Left colon (tissue), 2 donors: ENCODE results near the gene CCDC33. TPM values are rescaled to one million over a fixed set of nuclear protein-coding genes. Genes with fewer than 3 reads are reported as not detected.

Experiments
- ATAC-seq: fragments of 200-7000 bp; cut with Tn5 transposase; one replicate; pipeline ENCODE4 v1.9.1; 2020; ENCODE audit warnings: mild to moderate bottlenecking, moderate library complexity
- DNase-seq, 2 donors: peaks; one replicate each; pipeline ENCODE4 v3.0.0-alpha.2; 2020
- intact Hi-C, 2 donors: fragments of 100-400 bp; cut with DNase I in 1 of 2; cut with micrococcal nuclease in 1 of 2; formaldehyde crosslinking; loops; one replicate each; pipeline versions ENCODE4 v1.11.2 to v1.14.0; 2022; cut with DNase I, micrococcal nuclease
- total RNA-seq, 2 donors: library from RNA; stranded (reverse); fragmentation: NEBNext Ultra II Directional; extraction: Animal tissue kit (Norgen Biotek cat#: 25700); gene quantifications; one replicate each; pipeline ENCODE4 v1.2.1, GENCODE V29; 2021
- donor health status: DM: no; HTN: no; CAD: no.
- donor health status: DM: yes; HTN: yes; CAD: no.

Gene CCDC33
- total RNA-seq, 2 donors from 2014 or later: 0.46 TPM; not detected in 1

DNA sequence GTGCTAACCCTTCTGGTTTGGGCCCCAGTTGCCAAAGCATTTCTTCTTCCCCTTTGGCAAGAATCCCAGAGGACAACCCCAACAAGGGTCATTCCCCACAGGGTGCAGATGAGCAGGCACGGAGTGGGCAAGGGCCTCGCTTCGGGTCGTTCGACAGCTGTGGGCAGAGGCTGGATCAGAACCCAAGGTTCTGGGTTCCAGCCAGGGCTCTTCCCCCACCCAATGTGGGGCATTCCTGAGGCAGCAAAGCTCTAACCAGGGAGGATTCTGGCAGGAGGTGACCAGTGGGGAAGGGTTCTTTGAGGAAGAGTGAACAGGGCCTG lies 83.0 kb downstream of the CCDC33 start:
- no peak for ATAC-seq
- no peak for DNase-seq
- intact Hi-C loops: no loop called here

DNA sequence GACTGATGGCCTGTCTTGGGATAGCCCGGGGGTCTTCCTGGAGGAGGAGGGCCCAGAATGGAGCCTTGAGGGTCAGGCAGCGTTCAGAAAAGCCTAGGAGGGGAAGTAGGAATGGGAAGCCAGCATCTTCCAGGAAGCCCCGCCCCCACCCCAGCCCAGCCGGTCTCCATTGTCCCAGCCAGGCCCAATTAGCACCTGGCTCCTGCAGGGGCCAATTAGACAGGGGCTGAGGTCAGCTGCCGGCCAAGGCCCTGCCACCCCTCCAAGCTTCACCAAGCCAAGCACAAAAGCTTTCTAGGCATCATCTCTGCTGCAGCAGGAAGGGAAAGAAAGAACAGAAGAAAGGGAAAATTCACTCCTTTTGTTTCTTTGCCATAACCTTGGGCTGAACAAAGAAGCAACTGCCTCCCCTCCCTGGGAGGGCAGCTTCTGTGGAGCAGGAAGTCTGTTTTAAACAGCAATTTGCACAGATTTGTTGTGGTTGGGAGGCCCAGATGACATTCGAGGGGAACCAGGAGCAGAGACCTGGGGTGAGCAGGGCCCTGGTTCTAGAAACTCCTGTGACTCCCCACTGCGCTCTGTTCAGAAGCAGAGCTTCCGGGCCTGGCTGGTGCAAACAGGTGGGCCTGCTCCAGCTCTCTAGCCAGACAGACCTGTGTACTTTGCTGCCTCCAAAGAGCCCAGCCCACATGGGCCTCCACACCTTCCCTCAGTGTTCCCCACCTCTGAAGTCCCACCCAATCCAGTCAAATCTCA lies 83.6 kb downstream of the CCDC33 start:
- DNase-seq (no peak), ATAC-seq (no peak)
- intact Hi-C loops: loop anchor here in 1 of 2 donors (5.0 kb wide), 1 partner anchor 192 kb away; no protein-coding TSS in a partner anchor

DNA sequence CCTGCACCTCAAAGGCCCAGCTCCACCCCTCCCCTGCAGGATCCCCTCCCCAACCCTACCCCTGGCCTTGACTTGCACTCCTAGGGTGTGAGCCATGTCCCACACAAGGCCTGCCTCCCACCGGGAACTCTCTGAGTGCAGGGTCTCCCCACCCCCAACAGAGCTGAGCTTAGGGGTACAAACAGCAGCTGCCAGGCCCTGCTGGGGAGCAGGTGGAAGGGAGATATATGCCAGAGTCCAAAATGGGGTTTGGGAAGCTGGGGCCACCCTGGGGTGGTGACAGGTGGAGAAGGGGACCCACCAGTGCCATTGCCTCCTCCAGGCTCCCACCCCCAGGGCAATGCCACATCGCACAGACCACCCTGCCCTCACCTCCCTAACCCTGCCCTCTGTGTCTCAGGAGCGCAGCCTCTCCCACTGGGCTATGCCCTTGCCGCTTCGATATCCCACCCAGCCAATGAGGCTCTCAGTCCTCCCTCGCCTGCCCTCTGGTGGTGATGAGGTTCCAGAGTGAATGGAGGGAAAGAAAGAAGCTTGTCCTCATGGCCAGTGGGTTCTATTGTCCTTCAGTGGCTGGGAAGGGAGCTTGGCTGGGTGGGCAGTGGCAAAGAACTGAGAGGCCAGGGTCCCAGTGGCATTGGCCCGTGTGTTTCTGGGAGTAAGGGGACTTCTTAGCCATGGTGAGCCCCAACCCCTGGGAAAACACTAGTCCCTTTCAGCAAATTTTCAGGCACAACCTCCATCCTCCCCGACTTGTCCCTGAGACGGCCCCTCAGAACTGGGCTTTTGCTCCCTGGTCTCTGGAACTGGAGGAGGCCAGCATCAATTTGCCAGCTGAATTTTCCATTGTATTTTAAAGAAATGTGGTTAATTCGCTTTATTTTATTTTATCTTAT lies 84.5 kb downstream of the CCDC33 start:
- peak in 1 of 2 donors; percentile 60 for DNase-seq
- ATAC-seq: peak; percentile 25
- intact Hi-C loops: loop anchor here in 1 of 2 donors (5.0 kb wide), 1 partner anchor 193 kb away; no protein-coding TSS in a partner anchor

DNA sequence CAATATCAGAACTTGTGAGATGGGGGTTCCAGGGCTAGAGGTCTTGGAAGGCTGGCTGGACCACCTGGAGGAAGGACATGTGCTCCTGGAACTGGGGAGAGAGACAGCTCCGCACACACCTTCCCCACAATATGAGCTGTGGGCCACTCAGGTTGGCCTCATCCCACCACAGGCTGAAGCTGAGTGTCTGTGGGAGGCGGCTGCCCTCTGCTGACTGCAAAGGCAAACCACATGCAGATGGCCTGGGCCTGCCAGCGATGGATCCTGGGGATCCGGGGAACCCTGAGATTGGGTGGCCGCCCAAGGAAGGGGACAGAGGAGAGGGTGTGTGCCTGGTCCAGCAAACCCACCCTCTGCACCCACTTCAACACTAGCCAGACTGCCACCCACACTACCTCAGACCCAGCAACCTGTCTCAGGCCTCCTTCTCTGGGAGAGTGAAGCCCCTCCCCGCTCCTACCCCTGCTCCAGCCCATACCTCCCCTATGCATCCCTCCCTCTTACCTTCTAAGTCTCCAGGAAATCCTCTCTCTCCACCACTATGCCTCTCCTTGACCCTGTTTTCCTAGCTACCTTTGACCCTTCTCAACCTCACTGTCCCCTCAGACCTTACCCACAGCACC lies 86.5 kb downstream of the CCDC33 start:
- intact Hi-C loops: loop anchor here in 1 of 2 donors (5.0 kb wide), 1 partner anchor 195 kb away; no protein-coding TSS in a partner anchor
- peak; percentile 34 to 54 for DNase-seq
- ATAC-seq: peak; percentile 75

DNA sequence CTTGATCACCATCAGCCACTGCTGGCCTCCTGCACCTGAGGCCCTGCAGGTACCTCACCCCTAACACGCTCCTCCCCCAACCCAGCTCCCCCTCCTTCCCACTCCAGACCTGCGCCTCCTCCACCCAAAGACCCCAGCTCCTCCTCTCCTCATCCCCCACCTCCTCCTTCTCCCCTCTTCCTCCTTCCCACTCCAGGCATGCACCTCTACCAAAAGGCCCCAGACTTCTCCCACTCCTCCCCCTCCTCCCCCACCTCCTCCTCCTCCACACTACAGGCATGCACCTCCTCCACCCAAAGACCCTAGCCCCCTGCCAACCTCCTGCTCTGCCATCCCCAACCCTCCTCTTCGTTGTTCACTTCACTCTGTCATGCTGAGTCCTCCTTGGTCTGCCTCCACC lies 88.6 kb downstream of the CCDC33 start:
- DNase-seq (no peak), ATAC-seq (no peak)
- intact Hi-C loops: loop anchor here in 1 of 2 donors (5.0 kb wide), 1 partner anchor 197 kb away; no protein-coding TSS in a partner anchor

DNA sequence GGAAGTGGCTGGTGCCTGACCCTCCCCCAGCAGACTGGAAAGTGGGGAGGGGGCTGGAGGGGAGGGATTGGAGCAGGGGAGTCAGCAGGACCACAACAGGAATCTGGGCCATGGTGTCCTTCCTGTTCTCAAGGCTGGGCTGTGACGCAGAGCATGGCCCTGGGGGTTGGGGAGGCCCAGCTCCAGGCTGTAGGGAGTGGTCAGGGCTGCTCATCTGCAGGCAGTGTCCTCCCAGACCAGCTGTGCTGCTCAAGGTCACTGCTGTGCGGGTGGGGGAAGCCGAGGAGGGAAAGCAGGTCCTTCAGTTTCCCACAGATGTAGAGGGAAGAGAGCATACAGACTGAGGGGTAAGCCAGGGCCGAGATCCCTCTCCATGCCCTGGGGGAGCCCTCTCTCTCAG lies 90.6 kb downstream of the CCDC33 start:
- ATAC-seq (no peak), DNase-seq (no peak)
- intact Hi-C loops: no loop called here

DNA sequence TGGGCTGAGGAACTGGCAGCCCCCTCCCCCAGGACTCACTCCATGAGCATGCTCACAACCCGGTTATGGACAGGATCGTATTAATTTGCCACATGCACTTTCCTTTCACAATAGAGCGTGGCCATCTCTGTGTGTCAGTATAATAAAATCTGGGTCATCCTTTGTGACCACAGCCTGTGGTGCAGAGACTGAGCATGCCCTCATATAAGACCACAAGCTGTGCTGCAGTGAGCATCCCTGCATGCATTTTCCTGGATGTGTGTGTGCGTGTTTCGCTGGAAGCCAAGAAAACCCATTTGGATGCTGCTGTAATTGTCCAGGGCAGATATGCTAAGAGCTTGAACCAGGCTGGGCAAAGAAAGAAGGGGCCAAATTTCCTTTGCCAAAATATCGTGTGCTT lies 91.6 kb downstream of the CCDC33 start:
- DNase-seq (no peak), ATAC-seq (no peak)
- intact Hi-C loops: no loop called here

DNA sequence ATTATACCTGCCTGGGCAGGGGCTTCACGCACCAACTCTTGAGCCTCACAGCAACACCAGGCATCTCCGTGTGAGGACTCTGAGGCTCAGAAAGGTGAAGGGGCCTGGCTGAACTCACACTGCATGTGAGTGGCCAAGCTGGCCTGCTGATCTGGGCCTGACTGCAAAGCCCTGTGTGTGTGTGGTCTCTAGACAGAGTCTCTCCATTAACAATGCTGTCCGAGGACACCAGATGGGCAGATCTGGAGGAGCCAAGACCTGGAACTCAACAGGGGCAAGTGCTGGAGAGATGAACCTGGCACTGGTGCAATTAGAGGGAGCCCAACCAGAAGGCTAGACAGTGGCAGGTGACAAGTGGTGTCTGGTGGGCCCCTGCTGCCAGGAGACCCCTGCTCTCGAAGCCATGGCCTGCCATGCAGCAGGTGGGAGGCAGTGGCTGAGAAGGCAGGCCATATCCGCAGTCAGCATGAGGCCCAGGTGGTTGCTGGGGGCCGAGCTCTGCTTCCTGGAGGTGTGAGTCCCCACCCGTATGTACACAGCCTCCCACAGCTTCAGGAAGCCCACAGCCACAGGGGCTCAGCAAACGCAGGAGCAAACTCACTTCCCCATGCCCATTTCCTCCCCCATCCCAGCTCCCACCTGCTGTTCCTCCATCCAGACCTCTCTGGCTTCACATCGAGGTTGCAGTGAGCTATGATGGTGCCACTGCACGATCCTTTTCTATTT lies 92.4 kb downstream of the CCDC33 start:
- intact Hi-C loops: no loop called here
- DNase-seq (no peak), ATAC-seq (no peak)

DNA sequence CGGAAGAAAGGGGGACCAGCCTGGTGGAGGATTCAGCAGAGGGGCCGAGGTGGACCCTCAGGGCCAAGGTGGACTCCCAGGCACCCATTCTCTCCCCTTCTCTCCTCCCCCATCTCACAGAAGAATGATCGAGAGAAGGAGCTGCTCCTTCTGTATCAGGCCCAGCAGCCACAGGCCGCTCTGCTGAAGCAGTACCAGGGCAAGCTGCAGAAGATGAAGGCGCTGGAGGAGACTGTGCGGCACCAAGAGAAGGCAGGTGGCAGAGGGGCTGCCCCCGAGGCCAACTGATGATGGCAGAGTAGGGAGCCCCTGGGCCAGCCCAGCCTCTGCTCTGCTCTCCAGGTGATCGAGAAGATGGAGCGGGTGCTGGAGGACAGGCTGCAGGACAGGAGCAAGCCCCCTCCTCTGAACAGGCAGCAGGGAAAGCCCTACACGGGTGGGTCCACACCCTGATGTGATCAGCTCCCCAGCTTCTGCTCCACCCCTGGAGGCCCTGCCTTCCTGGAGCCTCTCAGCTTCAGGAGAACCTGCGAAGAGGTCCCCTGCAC lies 94.8 kb downstream of the CCDC33 start:
- ATAC-seq (no peak), DNase-seq (no peak)
- intact Hi-C loops: no loop called here

DNA sequence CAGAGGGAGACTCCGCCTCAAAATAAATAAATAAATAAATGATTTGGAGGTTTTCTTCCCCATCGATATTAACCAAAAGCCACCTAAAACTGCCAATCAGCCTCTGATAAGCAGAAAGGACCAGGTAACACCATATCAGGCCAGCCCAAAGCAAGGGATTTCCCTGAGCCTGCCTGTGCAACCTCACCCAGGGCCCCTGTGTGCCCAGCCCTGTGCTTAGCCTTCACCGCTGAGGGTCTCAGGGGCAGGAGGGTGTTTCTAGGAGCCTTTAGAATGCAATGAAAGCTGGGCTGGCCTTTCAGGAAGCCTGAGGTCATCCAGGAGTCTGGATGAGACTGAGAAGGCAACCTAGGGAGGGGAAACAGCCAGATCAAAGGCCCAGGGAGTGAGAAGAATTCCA lies 95.9 kb downstream of the CCDC33 start:
- DNase-seq: no peak
- intact Hi-C loops: no loop called here
- no peak for ATAC-seq

DNA sequence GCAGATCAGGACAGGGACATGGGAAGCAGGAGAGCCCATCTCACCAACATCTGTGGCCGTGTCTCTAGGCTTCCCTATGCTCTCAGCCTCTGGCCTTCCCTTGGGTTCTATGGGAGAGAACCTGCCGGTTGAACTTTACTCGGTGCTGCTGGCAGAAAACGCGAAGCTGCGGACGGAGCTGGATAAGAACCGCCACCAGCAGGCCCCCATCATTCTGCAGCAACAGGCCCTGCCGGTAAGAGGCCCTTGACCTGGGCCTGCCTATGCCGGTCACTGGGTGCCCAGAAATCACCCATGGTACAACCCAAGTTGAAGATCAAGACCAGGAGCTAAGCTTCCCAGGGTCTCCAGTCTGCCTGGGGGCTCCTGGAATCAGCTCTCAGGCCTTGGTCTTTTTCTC lies 96.5 kb downstream of the CCDC33 start:
- intact Hi-C loops: no loop called here
- DNase-seq: no peak
- no peak for ATAC-seq

DNA sequence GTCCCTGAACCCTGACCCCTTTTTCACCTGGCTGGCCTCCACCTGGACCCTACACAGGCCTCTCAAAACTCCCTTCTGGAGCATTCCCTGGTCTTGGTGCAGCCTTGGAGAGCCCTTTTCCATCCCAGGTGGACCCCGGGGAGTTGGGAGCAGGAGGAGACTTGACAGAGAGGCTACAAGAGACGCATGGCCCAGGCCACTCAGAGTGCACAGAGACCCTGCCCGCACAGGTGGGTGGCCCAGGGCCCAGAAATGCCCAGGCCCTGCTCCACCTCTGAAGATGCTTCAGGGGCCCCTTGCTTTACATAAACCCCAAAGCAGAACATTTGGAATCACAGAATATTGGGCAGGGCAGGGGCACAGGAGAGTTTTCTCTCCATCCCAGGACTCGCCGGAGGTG lies 97.0 kb downstream of the CCDC33 start:
- DNase-seq: no peak
- intact Hi-C loops: no loop called here
- no peak for ATAC-seq

DNA sequence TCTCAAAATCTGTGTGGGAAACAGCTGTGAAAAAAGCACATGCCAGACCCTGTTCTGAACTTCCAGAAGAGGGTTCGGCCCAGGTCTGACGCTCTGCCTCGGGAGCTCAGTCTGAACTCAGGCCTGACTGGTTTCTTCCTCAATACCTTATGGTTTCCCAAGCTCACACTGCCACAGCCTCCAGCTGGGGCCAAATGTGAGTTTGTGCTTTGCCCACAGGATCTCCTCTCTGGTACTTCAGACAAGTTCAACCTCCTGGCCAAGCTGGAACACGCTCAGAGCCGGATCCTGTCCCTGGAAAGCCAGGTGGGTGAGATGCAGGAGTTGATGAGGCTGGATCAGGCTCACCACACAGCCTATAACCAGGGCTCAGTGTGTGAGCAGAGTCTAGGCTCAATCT lies 97.5 kb downstream of the CCDC33 start:
- ATAC-seq: no peak
- intact Hi-C loops: no loop called here
- DNase-seq: no peak

DNA sequence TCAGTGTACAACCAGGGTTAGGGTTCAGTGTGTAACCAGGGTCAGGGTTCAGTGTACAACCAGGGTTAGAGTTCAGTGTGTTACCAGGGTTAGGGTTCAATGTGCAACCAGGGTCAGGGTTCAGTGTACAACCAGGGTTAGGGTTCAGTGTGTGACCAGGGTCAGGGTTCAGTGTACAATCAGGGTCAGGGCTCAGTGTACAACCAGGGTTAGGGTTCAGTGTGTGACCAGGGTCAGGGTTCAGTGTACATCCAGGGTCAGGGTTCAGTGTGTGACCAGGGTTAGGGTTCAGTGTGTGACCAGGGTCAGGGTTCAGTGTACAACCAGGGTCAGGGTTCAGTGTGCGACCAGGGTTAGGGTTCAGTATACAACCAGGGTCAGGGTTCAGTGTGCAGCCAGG lies 98.0 kb downstream of the CCDC33 start:
- no peak for ATAC-seq

DNA sequence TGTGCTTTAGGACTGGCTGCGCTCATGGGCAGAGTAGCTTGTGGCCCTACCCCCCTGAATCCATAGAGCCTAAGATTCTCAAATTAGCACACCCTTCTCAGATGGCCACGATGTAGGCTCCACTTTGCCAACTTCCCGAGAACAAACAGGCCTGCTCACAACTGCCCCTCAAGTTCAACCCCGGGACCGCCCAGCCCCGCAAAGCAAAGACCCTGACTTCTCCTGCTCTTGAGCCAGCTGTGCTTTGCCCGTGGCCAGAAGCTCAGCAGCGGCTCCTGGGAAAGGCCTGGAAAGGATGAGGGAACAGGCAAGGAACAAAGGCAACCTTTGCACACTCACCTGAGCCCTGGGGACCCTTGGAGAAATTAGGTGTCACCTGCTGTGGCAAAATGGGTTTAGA lies 99.3 kb downstream of the CCDC33 start:
- intact Hi-C loops: no loop called here
- ATAC-seq: no peak
- no peak for DNase-seq

More for the DNA sequence above, 98.0 kb downstream of the CCDC33 start:
- no peak for DNase-seq
- intact Hi-C loops: no loop called here

DNA sequence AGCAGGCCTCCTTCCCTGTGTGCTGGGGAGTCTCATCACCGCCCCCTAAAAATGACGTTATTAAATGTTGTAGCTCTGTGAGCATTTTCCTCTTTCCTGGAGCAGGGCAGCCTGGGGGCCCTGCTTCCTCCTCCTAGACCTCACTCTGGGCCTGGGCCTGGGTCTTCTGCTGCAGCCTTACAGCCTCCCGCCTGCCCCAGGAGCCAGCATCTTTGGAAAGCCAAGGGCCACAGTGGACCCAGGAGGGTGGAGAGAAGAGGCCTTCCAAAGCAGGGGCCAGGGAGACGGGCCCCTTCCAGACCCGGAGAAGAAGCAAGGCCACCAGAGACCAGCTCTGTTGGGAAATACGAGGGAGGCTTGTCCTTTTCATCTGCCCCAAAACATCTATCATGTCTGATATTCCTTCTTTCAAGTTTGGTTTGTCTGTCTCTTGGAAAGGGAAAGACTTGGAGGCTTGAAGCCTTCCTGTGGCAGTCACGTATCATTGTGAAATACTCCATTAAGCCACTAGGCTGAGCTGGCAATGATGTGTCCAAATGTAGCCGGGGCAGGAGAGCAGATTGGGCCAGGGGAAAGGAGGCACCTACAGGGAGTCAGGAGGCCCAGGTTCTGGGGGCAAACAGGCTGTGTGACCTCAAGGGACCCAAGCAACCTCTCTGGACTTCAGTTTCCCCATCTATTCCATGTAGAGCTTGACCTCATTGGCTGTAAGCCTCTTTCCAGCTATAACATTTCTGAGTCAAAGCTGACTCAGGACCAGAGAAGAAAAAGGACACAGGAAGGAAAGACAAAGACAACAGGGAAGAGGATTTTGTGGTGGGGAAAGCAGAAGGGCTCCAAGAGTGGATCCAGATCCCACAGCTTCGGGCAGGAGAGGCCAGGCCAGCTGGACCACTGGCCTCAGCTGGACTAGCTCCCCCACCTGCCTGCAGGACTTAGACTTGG lies 100.2 kb downstream of the CCDC33 start:
- ATAC-seq: no peak
- no peak for DNase-seq
- intact Hi-C loops: no loop called here

DNA sequence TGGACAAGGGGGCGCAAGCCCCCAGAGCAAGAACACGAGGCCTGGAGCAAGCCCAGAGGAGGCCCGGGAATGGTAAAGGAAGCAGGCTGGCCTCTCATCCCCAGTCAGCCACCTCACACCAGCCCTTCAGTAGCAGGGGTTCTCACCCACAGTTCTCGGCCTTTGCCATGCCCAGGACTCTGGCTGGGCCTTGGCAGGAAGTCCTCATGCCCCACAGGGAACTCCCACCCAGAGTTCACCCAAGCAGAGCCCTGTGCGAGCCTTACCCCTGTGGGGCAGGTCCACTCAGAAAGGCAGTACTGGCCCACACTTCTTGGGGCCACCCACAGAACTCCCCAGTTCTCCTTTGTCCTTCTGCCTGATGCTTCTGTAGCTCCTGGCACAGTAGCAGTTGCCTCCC lies 101.0 kb downstream of the CCDC33 start:
- DNase-seq (no peak), ATAC-seq (no peak)
- intact Hi-C loops: no loop called here
